DMS 273 (cell line): ENCODE data around the gene HIBADH.
"Not testable (repeated sequence)": the region's sequence is repeated elsewhere in the genome, so short reads cannot be mapped to it uniquely, and the experiment has no call there.

Experiments
- DNase-seq: peaks from one replicate; lab custom pipeline; 2025; ENCODE audit not compliant: unreplicated experiment; lab: John Stamatoyannopoulos, UW

Gene HIBADH

DNA sequence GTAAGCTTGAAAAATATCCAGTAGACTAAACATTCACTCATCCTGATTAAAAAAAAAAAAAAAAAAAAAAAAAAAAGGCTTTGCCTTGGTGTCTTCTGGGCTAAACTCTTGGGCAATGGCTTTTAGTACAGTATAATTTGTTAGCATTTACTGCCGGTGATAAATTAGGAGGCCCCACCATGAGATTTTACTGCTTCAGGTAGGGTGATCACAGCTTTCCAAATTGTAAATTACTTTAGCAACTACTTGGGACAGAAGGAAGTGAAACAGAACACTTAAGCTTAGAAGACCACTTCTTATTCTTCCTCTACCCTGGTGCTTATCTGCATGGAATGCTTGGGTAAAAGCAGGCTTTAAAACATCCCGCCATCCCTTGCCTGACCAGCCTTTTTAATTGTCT is 152.1 kb downstream of the HIBADH start:
- no peak for DNase-seq

DNA sequence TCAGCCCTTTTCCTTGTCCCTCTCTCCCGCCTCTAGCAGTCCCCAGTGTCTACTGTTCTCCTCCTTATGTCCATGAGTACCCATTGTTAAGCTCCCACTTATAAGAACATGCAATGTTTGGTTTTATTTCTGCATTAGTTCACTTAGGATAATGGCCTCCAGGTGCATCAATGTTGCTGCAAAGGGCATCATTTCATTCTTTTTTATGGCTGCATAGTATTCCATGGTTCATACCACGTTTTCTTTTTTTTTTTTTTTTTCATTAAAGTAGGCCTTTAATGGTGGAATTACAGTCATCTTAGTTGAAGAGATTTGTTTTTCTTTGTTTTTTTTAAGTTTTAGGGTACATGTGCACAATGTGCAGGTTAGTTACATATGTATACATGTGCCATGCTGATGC is 160.8 kb downstream of the HIBADH start:
- DNase-seq: not testable (repeated sequence)

- DNase-seq: no peak
These were observed 161.7 kb downstream of the HIBADH start for GRCh38 chr7:27501001-27501400.

DNA sequence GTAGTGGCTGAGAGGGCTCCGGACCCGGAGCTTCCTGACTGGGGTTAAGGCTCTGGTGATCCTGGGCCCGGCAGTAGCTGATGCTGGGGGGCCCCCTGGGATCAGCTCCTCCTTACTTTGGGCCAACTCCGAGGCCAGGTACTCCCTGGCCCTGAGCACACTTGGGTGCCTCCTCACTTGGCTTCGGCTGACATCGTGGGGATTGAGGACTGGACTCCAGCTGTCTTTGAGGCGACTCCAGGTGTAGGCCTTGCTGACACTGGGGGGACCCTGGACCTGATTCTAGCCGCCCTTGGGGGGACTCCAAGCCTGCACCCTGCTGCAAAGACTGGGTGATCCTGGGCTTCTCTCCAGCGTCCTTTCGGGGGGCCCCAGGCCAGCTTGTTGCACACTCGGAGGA is 170.5 kb downstream of the HIBADH start:
- DNase-seq: no peak

- DNase-seq: peak; percentile 95
These were observed 171.1 kb downstream of the HIBADH start for GRCh38 chr7:27491534-27491933.

DNA sequence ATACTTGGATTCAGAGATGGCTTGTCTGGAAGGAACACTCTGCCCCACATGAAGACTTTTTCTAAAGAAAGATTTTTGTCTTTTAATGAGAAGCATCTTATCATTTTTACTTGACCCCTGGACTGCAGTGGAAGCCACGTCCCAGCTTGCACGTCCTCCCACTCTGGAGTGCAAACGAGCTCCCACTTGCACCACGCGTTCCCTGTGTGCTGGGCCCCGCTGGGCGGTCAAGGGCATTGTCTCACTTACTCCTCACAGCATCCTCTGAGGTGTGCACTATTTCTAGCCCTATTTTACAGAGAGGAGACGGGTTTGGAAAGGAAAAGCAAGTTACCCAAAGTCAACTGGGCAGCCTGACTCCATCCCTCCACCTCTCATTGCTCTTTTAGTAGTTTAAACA is 175.2 kb downstream of the HIBADH start:
- DNase-seq: no peak

- DNase-seq: peak; percentile 18
These were observed 178.2 kb downstream of the HIBADH start for GRCh38 chr7:27484451-27484850.

DNA sequence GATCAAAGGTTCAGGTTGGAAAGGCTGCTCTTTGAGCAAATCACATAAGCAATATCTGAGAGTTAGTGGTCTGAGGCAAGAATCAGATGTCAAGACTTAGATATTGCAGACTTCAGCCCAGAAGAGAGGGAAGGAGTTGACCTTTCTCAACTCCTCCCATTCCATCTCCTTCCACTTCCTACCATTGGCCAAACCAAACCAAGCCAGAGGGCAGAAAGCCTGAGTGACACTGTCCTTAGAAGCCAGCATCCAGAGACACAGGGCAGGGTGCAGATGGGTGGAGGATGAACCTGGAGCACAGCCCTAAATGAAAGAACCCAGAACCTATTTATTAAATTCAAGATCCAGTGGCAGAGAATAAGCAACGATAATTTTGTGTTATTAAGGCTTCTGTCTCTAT is 180.5 kb downstream of the HIBADH start:
- DNase-seq: no peak

GRCh38 chr7:27478556-27478955 is 184.1 kb downstream of the HIBADH start:
- no peak for DNase-seq

DNA sequence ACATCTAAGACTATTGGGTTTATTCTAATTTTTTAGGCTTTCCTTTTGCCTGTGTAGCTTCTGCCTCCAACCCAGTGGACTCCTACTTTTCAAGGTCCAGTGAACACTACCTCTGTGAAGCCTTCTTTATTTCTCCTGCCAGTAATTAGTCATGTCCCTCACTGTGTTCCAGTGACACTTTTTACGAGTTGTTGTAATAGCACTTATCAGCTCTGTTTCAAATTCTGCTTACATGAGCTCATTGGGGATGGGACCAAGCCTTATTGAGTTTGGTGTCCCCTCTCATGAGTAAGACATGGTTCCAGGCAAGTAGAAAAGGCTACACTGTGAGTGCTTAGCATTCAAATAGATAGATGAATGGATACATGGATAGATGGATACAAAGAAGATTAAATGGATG is 184.6 kb downstream of the HIBADH start:
- no peak for DNase-seq

DNA sequence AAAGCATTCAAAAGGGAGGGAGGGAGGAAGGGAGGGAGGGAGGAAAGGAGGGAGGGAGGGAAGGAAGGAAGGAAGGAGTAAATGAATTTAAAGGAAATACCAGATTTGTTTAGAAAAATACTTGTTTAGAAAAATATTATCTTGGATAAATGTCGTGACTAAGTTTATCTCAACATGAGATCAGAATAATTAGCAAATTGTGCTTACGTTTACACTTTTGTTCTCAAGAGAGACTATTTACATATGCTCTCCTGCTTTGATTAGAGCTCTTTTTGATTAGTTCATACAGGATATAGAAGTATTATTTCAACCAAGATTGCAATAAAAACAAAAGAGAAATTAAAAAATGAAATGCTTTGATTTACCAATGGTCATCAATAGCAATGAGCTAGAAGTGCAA is 186.2 kb downstream of the HIBADH start:
- DNase-seq: no peak
